Hematopoietic multipotent progenitor cell treated with erythropoietin and hydrocortisone succinate and interleukin-3 and kit ligand, for 15 days (in vitro differentiated cells): ENCODE results near the gene AUTS2.

Experiments
- DNase-seq: peaks from one replicate; pipeline ENCODE4 v3.0.0-alpha.2; 2015; ENCODE audit warnings: low spot score

The AUTS2 gene

DNA sequence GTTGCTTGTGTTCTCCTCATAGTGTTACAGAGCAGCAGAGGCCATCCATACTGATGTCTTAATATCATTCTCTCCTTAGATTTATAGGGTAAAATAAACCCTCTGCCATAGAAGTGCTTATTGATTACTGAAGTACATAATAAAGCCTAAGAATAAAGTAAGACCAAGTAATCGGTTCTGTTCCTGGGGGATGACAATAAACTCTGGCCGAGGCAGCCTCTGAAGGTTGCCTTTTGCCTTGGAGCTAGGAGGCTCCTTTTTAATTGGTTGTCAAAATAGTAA, 822.0 kb downstream of the AUTS2 start:
- no peak for DNase-seq

DNA sequence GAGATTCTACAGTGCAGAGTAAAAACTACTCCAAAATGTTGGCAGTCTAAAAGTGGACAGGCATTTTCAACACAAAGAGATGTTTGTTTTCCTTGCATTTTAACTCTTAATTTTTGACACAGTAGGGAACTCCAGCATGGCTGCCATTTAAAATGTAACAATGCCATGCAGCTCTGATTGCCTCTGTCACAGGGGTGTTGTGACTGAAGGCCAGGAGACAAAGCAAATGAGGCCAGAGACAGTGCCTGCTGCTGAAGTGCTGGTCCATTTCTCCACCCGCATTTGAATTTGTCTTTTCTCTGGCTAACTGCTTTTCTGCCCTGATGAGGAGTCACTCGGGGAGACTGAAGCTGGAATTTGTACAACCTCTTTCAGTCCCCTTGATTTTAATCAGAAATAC, 823.0 kb downstream of the AUTS2 start:
- no peak for DNase-seq

DNA sequence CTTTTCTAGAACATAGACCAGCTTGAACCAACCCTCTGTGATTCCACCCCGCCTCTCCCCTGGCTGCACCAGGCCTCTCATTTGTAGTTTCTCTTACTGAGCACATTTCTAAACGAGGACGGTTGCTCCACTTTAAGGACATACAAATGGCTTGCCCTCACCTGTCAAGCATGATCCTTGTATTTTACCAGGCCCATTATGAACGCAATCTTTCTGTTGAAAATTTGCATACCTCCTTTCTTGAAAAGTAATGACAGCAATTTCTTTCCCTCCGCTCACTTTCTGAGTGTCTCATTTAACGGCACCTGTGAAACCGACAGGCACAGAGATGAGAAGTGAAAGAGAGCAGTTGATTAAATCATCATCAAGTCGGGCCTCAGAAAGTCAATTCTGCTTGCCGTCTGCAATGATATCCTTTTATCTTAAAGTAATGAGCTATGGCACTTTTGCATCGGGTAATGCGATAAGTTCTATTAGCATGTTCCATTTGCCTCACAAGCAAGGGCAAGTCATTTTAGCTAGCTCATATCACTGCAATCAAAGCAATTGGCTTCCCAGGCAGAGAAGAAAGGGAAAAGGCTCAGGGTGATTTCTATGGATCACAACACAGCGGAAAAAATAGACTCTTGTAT, 828.1 kb downstream of the AUTS2 start:
- no peak for DNase-seq

DNA sequence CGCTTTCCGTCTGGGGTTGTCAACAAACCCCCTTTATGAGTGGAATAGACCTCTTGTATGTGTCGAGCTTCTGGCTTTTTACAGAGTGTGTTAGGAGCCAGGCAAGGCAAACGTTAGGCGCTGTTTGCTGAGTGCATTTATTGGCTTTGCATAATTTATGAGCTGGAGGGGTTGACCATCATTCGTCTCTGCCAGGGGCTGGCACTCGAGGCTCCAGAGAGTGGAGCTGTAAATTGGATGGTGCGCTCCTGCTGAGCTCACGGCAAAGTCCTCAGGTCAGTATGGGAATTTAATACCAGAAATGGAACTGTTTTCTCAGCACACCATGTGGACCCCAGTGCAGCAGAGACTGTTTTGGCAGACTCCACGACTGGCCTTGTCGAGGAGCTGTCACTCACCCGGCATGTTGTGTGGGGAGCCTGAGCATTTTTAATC, 834.3 kb downstream of the AUTS2 start:
- DNase-seq: no peak

DNA sequence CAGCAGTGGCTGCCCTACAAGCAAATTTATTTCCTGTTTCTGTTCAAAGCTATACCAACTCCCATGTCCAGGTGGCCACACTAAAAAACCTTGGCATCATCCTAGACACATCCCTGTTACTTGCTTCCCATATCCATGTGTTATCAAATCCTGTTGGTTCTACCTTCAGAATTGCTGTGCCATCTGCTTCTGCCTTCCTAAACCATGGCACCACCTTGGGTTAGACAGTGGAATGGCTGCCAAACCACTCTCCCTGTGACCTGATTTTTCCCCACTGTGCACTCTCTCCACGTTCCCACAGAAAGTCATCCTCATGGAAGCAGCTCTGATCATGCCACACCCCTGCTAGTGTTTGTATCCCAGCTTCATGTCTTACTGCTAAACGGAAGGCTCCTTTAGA, 836.1 kb downstream of the AUTS2 start:
- no peak for DNase-seq

DNA sequence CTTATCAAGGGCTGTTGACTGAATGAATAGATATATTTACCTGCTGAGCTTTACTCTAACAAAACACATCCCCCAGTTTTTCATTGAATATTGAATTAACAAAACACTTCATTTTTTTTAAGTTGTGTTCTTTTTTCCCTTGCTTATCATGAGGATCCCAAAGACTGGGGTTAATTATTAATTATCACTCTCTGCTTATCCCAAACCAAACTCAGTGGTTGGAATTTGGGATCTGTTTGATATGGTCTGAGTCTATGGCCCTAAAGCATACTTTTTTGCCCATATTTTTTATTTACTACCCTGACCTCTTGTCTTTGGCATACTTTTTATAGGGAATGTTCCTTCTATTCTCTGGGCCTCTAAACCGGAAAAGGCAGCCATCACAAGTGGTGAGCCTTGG, 836.5 kb downstream of the AUTS2 start:
- no peak for DNase-seq

DNA sequence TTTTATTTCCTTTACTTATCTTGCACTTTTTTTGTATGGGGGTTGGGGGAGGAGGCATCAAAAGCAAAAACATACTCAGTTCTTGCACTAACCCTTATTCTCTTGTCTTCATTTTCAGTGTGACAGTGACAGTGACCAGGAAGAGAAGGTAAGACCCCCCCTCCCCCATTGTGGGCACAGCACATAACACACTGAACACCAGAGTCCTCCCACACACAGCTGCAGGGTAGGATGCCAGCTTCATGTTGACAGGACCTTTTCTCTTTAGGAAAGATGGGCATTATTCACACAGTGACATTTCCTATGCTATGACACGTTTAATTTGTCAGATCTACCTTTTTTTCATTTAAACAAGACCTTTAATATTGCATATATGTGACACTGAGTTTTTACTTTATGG, 837.4 kb downstream of the AUTS2 start:
- no peak for DNase-seq

DNA sequence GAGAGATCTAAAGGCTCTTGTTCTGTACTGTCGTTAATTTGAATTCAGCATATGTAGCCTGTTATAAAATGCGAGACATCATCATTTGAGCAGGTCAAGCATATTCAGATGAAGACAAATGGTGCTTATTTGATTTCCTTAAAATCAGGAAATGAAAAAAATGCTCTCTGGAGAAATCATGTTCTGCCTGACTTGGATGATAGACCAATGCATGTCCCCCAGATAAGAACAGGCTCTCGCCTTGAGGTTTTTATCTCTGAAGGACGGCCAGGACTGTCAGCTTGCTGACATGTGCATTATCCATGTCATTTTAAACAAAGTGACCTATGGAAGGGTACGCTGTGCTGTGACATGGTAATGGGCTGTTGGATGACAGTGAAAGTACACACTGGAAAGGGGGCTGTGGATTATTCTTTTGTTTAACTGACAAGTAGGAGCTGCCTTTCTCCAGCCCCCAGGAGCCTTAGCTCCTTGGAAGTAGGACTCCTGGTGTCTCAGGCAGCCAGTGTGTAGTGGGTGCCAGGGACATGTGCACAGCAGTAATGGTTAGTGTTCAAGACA, 838.6 kb downstream of the AUTS2 start:
- DNase-seq: no peak

DNA sequence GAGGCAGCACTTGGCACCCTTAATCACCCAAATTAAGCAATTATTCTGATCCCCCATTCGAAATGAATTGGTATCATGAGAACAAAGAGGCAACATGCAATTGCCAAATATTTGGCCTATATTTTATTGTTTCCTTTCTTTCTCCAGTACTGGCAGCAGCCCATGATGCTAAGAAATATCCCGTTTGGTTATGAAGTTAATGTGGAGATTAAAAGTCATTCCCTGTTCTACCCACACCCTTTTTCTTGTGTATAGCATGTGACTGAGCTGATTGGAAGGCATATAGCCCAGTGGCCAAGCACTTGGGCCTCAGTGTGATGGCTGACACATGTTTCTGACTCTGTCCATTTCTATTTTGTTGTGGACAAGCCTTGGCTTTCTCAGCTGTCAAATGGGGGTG, 841.4 kb downstream of the AUTS2 start:
- DNase-seq: no peak

DNA sequence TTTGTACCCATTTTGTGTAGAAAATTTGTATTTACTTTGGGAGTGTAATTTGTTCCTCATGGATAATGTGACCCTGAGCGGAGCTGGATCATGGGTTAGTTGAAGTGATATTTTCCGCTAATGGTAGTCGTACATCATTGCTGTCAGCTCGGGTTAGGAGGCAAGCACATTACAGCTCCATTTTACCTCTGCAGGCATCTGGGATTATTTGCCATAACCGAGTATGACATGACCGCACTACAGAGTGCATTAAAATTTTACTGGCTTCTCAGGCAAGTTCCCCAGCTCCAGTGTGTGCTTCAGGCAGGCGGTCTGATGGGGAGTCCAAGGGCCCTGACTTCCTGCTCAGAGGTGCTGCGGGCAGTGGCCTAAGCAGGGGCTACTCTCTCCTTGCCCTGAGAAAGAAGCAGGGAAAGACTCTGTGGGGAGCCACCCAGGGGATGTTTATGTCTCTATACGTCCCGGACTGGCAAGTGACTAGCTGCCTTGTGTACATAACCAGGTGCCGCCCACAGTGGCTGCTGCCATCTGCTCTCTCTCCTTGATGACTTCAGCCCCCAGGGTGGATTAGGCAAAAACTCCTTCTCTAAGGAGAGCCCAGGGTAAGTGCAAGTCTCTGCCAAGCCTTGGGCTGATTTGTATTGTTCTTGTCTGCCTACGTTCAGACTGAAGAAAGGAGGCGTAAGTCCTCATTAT, 848.3 kb downstream of the AUTS2 start:
- no peak for DNase-seq

DNA sequence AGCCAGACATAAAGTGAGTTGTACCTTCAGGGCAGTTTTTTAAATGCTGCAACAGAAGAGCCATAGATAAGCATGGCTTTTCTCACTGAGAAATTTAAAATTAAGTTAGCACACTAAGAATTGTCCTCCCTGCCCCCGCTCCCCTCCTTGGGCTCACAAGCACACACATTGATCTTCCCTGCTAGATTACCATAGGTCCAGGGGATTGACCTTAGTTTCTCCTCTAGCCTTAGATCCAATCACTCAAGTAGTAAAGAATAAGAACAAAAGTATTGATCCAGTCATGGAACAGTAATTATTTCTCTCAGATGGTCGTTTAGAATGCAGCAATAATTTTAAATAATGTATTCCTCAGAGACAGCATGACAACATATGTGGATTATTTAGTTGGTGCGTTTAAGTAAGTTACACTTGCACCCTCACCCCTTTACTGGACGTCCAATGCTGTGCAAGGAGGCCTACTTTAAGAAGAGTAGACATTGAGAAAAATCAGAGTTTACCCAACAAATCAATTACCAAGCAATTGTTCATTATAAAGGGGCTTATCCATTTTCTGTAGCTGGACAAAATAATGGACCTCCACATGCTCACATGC, 850.1 kb downstream of the AUTS2 start:
- DNase-seq: no peak

DNA sequence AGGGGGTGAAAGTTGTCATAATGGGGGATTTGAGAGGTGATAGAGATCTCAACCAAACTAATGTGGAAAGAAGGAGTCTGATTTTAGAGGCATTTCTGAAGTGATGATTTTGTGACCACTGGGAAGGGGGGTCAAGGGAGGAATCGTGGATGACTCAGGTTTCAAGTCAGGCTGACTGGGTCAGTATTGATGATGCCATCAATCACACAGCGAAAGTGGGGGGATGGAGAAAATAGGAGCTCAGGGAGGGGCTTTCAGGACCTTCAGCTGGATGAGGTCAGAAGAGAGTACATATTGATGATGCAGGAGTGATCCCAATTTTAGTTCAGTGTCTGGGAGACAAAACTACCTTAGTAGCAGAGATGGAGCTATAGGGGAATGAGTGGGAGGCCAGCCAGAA, 852.5 kb downstream of the AUTS2 start:
- no peak for DNase-seq

DNA sequence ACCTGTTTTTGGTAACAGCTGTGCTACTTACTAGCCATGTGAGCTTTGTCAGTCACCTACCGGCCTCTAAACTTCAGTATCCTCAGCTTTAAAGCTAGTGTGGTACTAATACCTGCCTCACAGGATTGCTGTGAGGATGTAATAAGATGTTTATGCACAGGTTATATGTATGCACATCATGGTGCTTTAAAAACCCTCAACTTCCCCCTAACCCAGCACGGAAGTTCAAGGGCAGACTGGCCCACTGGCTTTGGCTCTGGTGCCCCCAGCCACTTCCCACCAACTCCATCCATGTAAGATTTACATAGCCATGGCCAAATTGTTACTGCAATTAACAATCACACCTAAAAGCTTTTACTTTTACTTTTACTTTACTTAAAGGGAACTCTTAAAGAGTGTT, 857.6 kb downstream of the AUTS2 start:
- DNase-seq: no peak

DNA sequence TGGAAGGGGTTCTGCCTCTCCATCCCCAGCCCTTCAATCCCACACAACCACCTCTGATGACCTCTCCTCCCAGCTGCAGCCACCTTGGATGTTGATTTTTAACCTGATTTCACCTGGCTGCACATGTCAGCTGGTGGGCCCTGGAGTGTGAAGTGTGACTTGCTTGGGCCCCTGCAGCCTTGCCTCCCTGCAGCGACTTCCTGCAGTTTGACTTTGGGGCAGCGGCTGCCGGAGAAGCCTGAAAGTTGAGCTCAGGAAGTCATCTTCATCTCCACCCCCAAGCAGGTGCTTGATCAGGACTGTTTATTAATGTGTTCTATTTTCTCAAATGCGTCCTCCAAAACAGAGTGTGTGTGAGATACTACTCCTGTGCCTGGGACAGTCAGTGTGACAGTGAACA, 858.4 kb downstream of the AUTS2 start:
- no peak for DNase-seq

DNA sequence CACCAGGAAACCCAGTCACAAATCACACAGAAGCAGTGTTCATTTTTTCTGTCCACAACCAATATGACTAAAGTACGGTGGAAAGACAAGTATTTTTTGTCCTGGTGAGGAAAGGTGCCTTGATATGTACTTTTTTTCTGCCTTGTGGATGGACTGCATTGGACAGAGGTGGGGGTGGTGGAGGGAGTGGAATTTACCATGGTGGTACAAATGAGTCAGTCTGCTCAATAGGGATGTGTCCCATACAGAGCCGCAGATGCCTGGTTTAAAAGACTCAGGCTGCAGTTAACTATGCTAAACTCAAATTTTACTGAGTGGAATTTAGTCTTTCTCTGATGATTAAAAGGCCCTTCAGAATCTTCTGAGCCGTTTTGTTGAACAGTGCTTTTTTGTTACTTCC, 859.2 kb downstream of the AUTS2 start:
- no peak for DNase-seq

DNA sequence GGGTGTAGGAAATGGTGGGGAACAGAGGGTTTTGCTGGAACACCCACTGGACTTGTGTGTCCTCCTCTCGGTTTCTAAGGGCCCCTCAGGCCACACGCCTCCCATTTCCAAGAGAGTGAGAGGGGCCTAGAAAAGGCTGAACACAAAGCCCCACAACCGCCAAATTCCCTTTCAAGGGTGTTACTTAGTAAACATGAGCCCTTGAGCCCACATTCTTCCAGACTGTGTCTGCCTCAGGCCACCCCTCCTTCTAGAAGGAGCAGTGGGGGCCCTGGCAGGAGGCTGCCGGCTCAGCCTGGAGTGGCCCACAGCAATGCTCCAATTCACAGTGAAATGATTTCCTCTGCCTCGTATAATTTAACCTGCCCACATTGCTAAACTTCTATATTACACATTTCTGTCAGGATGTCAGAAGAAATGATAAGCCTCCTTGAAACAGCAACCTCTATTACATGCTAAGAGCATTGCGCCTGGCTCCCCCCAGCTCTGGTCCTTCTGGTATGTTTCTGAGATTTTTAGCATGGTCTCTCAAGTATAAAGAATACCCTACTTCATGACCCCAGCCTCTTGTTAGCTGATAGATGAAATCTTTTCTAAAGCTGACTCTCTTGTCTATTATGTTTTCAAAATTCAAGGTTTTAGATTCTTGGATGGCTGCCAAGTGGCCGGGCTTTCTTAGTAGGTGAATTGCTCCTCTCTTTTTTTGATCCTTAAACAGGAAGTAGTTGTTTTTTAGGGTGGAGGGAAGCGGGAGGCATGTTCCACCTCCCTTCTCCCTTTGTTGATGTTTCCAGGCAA, 859.8 kb downstream of the AUTS2 start:
- DNase-seq: no peak

DNA sequence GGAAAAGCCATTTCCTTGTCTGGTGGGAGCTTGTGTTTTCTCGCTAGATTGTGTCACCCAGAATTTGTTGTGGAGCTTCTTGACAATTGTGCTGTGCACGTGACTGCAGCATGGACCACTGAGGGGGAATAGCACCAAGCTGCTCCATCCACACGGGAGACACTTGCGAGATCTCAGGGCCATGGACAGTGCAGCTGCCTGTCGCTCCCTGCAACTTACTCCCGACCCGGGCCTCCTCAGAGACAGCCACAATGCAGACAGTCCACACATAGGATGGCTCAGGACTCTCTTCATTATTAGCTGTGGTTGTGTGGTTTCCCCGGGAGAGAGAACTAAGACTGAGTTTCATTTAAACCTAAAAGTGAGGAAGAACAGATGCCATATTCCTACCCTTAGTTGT, 860.5 kb downstream of the AUTS2 start:
- no peak for DNase-seq

DNA sequence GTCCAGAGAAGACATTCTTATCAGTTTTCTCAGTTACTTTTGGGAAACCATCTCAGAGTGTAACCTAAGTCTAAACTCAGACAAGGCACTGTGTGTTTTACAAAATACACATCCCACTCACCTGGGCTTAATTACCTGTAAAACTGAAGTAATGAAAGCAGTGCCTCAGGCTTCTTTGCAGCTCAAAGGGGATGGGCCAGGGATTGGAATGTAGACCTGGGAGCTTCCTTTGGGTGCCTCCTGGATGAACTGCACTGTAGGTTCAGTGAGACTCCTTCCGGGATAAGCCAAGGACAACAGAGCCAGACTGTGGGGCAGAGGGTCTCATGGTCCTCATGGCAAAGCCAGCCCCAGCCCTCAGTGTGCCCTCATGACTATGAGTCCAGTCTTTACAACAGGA, 861.3 kb downstream of the AUTS2 start:
- no peak for DNase-seq

DNA sequence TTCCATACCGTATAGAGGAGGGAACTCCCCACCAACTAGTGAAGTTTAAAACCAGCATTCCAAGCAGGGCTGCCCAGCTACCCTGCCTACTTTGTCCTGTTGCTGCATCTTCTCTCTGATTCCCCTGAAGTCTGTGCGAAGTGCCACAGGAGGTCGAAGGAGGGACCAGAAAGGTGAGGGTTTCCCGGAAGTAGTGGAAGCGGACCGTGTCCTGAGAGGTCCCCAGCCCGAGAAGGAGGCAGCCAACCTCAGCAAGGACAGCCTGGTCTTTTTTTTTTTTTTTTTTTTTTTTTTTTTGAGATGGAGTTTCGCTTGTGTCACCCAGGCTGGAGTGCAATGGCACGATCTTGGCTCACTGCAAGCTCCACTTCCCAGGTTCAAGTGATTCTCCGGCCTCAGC, 861.8 kb downstream of the AUTS2 start:
- no peak for DNase-seq

DNA sequence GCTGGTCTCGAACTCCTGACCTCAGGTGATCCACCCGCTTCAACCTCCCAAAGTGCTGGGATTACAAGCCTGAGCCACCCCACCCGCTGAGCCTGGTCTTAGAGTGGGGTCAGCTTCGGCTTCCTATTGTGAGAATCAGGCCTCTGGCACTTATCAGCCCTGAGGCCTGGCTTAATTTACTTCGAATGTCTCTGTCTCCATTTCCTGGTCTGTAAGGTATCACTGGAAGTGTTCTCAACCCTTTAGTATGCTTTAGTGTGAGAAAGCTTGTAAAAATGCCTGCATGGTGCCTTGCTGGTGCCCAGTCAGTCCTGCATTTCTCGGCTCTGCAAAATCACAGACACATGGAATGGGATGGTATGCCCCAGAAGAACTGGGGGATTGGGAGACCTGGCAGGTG, 862.3 kb downstream of the AUTS2 start:
- DNase-seq: no peak

DNA sequence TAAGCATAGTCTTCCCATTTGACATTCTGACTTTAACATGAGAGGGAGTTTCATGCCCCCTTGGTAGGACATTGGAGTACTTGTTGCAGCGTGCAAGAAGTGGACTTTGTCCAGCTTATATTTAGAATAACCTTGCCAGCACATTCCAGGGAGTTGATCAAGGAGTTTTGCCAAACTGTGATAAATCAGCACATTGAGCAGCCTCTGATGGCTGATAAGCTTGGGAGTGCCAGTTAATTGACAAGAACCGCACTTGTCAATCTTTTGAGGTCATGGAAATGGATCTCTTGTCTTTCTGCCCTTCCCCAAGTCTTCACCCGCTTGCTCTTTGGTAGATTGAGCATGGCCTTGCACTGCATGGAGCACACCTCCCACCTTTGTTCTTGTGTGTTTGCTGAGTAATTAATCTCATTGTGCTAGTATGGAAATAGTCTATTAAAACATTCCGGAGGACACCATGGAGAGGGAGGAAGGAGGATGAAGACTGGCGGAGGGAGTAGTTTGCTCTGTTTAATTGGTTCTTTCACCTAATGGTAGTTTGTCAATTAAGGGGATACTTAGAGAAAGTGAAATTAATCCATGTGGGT, 865.2 kb downstream of the AUTS2 start:
- DNase-seq: no peak

DNA sequence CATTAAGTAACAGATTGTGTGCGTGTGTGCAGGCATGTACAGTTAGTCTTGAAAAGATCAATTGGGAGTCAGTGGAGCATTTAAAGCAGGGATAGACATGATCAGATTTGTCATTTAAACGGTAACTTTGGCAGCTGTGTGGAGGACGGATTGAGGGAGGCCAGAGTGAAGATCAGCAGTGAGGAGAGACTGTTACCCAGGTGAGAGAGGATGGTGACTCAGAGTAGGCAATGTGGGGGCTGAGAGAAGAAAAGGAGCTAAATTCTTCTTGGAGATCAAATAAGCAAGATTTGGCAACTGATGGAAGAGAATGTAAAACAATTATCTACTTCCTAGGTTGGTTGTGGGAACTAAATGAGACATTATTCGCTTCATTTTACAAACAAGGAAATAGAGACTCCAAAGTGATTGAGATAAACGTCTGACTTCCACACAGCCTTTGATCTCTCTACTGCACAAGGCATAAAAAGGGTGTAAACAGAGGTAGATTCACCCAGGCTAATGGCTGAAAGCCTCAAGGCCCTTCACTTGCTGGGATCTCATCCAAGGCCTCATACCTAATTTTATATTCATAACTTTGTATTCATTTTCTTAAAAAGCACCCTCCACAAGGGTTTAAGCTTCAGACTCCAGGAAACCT, 868.6 kb downstream of the AUTS2 start:
- no peak for DNase-seq
